ENCODE data around the gene SORCS2. TPM values are rescaled to one million over a fixed set of nuclear protein-coding genes. Genes with fewer than 3 reads are reported as not detected.

SORCS2 gene
- total RNA-seq, 6 experiments from 2014 or later, result 0.18 to 6.2 (median 3.1) TPM

DNA sequence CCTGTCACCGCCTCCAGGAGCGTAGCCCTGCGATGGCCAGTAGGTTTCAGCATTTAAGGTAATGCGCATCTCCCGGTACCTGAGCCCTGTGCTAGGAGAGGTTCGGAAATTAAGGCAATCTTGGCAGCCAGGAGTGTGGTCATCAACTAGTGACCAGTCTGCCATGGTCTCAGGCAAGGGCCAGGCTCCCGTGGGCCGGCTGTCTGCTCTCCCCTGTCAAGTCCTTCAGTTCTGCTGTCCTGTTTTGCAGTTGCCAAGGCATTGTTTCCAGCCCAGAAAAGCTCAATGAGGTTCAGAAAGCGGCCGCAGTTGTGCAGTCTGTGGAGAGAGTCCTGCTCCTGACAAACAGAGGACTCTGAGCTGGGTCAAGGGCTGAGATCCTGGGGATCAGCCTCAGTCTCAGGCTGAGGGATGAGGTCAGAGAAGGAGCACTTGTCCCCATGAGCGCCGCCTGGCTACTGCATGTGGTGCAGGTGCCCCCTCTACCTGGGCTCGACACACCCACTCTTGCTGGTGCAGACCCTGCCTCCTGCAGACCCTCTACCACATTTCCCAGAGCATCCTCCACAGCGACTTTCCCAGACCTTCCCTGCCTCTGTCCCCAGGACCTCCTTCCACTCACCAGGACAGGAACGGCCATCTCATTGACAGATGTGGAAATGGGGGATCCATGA is 295.8 kb downstream of the SORCS2 start:
- WGBS (ENCODE audit: insufficient coverage, low coverage, low lambda C conversion rate, missing lambda C conversion rate), result 93% methylated on average over 12 of the region's 15 CpGs
- DNase-seq (no peak), ATAC-seq (no peak)
- intact Hi-C loops (cut with DNase I), result no loop called here
- TF ChIP-seq, protein P1, sequence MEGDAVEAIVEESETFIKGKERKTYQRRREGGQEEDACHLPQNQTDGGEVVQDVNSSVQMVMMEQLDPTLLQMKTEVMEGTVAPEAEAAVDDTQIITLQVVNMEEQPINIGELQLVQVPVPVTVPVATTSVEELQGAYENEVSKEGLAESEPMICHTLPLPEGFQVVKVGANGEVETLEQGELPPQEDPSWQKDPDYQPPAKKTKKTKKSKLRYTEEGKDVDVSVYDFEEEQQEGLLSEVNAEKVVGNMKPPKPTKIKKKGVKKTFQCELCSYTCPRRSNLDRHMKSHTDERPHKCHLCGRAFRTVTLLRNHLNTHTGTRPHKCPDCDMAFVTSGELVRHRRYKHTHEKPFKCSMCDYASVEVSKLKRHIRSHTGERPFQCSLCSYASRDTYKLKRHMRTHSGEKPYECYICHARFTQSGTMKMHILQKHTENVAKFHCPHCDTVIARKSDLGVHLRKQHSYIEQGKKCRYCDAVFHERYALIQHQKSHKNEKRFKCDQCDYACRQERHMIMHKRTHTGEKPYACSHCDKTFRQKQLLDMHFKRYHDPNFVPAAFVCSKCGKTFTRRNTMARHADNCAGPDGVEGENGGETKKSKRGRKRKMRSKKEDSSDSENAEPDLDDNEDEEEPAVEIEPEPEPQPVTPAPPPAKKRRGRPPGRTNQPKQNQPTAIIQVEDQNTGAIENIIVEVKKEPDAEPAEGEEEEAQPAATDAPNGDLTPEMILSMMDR (IDR thresholded peaks at IDR 0.05), result no peak
- TF ChIP-seq POLR2A (IDR thresholded peaks at IDR 0.05), result no peak
- no peaks in the 10 kb centered on the region for H3K36me3 ChIP-seq
- H3K4me1 ChIP-seq, result no peaks in the 10 kb centered on the region
- no peak overlapping the region for H3K27ac ChIP-seq
- no peak overlapping the region for H3K4me3 ChIP-seq
- no peaks in the 10 kb centered on the region for H3K27me3 ChIP-seq
- no peaks in the 10 kb centered on the region for H3K9me3 ChIP-seq

DNA sequence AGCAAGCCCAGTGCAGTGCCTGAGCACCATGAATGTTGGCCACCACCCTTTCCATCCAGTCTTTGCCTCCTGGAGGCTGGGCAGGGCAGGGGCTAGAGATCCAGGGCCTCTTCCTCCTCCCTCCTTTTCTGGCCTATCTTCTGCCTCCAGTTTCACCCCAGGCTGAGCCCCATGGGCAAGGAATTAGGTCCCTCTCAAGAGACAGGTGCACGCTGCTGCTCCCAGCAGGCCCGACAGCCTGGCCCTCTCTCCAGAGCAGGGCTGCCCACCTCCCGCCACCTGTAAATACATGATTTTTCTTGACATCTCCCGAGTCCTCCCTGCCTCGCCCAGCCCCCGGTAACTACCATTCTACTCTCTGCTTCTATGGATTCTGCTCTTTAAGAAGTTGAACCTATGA is 299.6 kb downstream of the SORCS2 start:
- no peak for DNase-seq
- 86% methylated on average over 3 of the region's 6 CpGs for WGBS (ENCODE audit: insufficient coverage, low coverage, low lambda C conversion rate, missing lambda C conversion rate)
- TF ChIP-seq, protein P1 (IDR thresholded peaks at IDR 0.05), result no peak
- TF ChIP-seq POLR2A (IDR thresholded peaks at IDR 0.05), result no peak

DNA sequence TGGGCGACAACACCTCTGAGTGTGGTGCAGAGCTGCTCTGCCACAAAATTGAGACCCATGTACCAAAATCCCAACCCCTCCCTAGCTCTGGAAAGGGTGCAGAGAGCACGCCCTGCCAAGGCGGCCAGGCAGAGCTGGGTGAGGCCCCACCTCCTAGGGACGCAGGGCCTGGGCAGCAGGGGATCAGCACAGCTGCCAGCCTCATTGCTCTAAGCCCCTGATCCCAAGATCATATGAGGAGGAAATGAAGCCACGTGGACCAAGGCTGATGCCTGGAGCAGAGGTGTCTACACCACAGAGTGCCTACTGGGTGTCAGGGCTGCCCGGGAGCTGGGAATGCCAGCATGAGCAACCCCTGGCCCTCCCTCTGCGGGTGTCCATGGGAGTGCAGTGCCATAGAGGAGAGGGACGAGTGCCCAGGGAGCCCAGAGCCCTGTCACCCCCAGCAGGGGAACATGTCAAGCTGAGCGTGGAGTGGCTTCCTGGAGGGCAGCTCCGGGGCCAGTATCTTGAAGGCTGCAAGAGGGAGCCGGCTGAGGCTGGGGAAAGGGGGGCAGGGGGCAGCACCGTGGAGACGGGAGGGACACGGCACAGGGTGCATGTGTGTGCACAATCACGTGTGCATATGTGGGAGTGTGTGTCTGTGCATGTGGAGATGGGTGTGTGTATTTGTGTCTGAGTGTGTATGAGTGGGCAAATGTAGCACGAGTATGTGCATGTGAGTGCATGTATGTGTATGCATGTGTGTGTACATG is 306.3 kb downstream of the SORCS2 start:
- no peak for DNase-seq
- no peaks in the 10 kb centered on the region for H3K4me1 ChIP-seq
- H3K27me3 ChIP-seq, result no peaks in the 10 kb centered on the region
- TF ChIP-seq POLR2A (IDR thresholded peaks at IDR 0.05), result no peak
- TF ChIP-seq, protein P1 (IDR thresholded peaks at IDR 0.05), result no peak
- H3K9me3 ChIP-seq, result no peaks in the 10 kb centered on the region
- 51% methylated on average over 7 of the region's 16 CpGs for WGBS (ENCODE audit: insufficient coverage, low coverage, low lambda C conversion rate, missing lambda C conversion rate)
- intact Hi-C loops (cut with DNase I), result no loop called here
- no peak for ATAC-seq
- no peak overlapping the region for H3K4me3 ChIP-seq
- H3K27ac ChIP-seq, result no peak overlapping the region
- no peaks in the 10 kb centered on the region for H3K36me3 ChIP-seq

More for the DNA sequence above, 299.6 kb downstream of the SORCS2 start:
- intact Hi-C loops (cut with DNase I), result no loop called here
- no peak overlapping the region for H3K27ac ChIP-seq
- no peaks in the 10 kb centered on the region for H3K9me3 ChIP-seq
- H3K36me3 ChIP-seq, result no peaks in the 10 kb centered on the region
- no peak overlapping the region for H3K4me3 ChIP-seq
- no peaks in the 10 kb centered on the region for H3K4me1 ChIP-seq
- ATAC-seq, result no peak
- H3K27me3 ChIP-seq, result no peaks in the 10 kb centered on the region

DNA sequence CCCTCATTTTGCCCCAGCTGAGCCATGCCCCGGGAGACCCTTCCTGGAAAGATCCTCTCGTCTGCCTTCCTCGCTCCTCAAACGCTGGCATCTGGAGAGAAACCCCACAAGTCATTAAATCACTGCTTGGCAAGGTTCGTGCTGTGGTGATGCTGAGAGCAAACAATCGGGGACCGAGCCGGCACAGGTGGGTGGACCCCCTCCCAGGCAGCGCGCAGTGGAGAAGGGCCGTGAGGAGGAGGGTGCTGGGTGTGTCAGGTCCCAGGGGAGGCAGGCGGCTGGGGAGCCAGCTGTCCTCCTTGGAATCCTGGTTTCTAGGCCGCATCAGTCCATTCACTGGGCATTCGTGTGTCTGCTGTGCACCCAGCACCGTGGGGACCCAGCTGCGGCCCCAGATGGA is 307.3 kb downstream of the SORCS2 start:
- Histone ChIP-seq H3K36me3 (no peaks in the 10 kb centered on the region), H3K27ac (no peak overlapping the region), H3K4me1 (no peaks in the 10 kb centered on the region), H3K4me3 (no peak overlapping the region), H3K27me3 (no peaks in the 10 kb centered on the region), H3K9me3 (no peaks in the 10 kb centered on the region)
- ATAC-seq (no peak), DNase-seq (no peak)
- no CpG with 5 or more reads among the region's 16 CpGs for WGBS (ENCODE audit: insufficient coverage, low coverage, low lambda C conversion rate, missing lambda C conversion rate)
- intact Hi-C loops (cut with DNase I), result no loop called here
- TF ChIP-seq POLR2A (IDR thresholded peaks at IDR 0.05), result no peak
- TF ChIP-seq, protein P1 (IDR thresholded peaks at IDR 0.05), result no peak

All from right lobe of liver (tissue), 6 donors.